ENCODE measurements around the gene PRKCE.

Gene PRKCE

DNA sequence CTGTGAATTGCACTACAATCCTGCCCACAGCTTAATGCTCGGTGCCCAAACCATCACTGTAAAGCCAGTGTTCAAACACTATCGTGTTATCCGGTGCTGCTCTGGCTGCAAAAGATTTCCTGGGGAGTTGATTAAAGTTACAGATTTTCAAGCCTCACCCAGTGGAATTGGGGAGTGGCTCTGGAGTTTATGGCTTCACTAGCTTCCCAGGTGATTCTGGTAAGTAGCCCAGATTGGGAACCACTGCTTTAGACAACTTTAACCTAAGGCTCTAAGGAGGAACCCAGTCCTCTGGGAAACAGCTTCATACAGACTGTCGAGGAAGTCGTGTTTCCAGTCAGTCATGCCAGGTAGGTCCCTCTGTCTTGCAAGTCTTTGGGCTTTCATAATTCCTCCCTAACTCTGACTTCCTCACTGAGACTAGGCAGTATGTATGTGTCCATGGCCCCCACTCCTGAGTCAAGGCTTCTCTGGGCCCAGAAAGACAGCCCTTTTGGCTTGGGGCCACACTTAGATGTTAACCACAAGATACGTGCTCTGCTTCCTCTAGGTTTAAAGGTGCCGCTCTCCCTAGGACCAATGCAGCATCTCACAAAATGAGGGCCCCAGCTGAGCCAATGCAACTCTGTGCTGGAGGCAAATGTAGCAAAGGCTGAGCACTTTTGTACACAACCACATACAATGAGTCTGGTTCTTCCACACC, 299.7 kb downstream of the PRKCE start:
- TF ChIP-seq, protein P1, sequence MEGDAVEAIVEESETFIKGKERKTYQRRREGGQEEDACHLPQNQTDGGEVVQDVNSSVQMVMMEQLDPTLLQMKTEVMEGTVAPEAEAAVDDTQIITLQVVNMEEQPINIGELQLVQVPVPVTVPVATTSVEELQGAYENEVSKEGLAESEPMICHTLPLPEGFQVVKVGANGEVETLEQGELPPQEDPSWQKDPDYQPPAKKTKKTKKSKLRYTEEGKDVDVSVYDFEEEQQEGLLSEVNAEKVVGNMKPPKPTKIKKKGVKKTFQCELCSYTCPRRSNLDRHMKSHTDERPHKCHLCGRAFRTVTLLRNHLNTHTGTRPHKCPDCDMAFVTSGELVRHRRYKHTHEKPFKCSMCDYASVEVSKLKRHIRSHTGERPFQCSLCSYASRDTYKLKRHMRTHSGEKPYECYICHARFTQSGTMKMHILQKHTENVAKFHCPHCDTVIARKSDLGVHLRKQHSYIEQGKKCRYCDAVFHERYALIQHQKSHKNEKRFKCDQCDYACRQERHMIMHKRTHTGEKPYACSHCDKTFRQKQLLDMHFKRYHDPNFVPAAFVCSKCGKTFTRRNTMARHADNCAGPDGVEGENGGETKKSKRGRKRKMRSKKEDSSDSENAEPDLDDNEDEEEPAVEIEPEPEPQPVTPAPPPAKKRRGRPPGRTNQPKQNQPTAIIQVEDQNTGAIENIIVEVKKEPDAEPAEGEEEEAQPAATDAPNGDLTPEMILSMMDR (conservative IDR thresholded peaks at IDR 0.05; ENCODE audit: low read depth, low read length), result no peak
- no peak overlapping the region for H3K4me3 ChIP-seq (ENCODE audit: low read length)

DNA sequence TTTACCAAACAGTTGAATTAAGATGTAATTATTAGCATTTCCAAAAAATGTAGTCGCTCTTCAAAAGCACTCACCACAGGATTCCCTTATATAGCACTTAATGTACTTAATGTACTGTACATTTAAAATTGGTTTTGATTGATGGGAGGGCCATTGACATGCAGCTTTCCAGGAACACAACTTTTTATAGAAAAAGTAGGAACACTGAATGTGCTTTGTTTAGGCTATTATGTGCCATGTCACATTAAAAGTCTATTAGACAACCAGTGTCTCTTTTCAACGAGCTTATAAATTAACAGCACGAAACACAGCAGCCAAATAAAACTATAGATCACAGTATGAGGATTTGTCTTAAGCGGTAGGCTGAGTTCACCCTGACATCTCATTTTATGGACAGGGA, 301.1 kb downstream of the PRKCE start:
- TF ChIP-seq, protein P1 (conservative IDR thresholded peaks at IDR 0.05; ENCODE audit: low read depth, low read length), result no peak
- no peak overlapping the region for H3K4me3 ChIP-seq (ENCODE audit: low read length)
- DNase-seq (ENCODE audit: low read depth), result no peak

More for the DNA sequence above, 299.7 kb downstream of the PRKCE start:
- DNase-seq (ENCODE audit: low read depth), result no peak

DNA sequence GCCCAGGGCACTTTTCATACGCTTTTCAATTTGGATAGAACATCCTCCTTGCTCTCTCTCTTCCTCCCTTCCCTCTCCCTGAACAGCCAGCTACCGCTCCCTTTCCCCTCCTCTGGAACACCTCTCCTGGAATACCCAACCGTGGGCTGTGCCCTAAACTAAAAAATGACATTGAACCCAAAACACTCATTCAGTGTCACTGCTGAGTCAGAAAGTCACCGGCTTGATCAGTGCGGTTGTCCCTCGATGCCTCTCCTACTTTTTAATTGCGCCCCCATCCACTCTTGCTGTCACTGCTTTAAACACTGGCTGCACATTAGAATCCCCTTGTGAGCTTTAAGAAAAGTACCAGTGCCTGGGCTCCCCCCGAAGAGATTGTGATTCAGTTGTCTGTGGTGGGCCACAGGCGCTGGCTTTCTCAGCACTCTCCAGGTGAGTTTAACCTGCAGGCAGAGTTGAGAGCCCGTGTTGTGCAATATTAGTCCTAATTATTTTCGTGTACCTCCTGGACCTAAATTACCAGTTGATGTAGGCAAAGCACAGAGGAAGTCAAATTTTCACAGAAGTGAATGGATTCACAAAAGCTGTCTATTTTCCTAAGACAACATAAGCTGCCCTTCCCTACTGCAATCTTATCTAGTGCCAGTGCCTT, 302.0 kb downstream of the PRKCE start:
- TF ChIP-seq, protein P1 (conservative IDR thresholded peaks at IDR 0.05; ENCODE audit: low read depth, low read length), result no peak
- no peak overlapping the region for H3K4me3 ChIP-seq (ENCODE audit: low read length)
- DNase-seq (ENCODE audit: low read depth), result no peak

DNA sequence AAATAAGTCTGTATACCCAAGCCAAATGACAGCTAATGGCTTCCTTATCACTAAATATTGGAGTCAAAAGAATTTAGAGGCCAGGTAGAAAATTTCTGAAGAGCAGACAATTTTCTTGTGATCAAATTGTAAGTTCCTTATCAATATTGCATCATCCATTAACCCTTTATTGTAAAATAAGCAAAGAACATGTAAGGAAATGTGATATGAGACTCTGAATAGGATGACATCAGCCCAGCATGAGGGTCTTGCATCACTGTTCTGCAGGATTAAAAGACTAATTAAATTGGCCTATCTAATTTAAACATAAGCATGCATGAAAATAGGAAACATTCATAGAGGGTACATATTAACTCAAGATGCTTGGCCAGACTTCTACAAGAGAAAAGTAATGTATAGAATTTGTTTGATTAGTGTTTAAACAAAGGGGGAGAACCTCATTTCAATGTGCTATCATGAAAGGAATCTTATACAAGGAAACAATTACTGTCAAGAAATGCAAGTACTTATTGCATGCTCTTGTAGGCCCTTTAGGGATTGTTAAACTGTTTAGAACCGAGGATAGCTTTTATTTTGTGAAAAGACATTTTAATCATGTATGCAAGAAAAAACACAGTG, 302.9 kb downstream of the PRKCE start:
- TF ChIP-seq, protein P1 (conservative IDR thresholded peaks at IDR 0.05; ENCODE audit: low read depth, low read length), result no peak
- H3K4me3 ChIP-seq (ENCODE audit: low read length), result no peak overlapping the region
- no peak for DNase-seq (ENCODE audit: low read depth)

DNA sequence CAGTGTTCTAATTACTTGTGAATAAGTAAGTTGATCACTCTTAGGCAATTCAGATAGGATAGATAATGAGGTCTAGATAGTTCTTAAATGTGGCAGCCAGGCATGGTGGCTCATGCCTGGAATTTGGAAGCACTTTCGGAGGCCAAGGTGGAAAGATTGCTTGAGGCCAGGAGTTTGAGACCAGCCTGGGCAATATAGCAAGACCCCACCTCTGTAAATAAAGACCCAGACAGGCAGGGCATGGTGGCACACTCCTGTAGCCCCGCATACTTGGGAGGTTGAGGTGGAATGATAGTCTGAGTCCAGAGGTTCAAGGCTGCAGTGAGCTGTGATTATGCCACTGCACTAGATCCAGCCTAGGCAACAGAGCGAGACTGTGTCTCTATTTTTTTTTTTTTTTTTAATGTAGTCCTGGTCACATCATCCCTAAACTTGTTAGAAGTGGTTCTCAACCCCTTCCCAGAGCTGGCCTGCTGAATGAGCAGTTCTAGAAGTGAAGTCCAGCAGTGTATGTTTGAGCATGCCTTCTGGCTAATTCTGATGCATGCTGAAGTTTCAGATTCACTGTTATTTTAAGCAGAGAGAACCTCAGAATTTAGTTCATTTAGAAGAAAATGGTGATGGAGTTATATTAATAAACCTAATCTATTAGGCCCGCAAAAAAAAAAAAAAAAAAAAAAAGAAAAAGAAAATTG, 306.2 kb downstream of the PRKCE start:
- DNase-seq (ENCODE audit: low read depth), result no peak
- TF ChIP-seq, protein P1 (conservative IDR thresholded peaks at IDR 0.05; ENCODE audit: low read depth, low read length), result no peak
- no peak overlapping the region for H3K4me3 ChIP-seq (ENCODE audit: low read length)

DNA sequence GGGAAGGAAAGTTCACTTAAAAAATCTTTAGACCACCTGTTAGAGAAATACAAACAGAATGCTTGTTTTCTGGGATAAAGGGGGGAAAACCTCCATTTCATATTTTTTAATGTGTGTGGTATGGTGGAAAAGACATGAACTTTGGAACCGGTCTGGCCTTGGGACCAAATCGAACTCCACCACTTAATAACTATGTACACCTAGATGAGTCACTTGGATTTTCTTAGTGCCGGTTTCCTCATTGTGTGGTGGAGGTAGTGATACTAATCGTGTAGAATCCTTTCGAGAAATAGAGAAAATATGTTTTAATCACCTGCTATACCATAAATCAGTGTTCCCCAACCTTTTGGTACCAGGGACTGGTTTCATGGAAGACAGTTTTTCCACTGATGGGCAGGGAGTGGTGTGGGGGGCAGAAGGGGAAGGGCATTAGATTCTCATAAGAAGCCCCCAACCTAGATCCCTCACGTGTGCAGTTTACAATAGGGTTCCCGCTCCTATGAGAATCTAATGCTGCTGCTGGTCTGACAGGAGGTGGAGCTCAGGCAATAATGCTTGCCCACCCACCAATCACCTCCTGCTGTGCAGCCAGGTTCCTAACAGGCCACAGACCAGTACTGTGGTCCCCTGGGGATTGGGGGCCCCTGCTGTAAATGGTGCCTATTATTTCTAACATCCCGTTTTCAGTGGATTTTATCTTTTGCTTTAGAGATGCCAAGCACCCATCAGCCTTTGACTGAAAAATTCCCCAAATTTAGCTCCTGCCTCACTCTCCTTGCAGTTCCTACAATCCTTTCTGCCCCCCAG, 308.8 kb downstream of the PRKCE start:
- TF ChIP-seq, protein P1 (conservative IDR thresholded peaks at IDR 0.05; ENCODE audit: low read depth, low read length), result no peak
- H3K4me3 ChIP-seq (ENCODE audit: low read length), result no peak overlapping the region
- DNase-seq (ENCODE audit: low read depth), result no peak
